HT-29 (cell line): ENCODE data around the gene ARFGAP2. TPM values are rescaled to one million over a fixed set of nuclear protein-coding genes. Genes with fewer than 3 reads are reported as not detected.
A peak's percentile ranks its signal among the peaks of the same experiment; 100 is the strongest.

ENCODE experiments used
- DNase-seq: peaks from one replicate; pipeline ENCODE4 v3.0.0-alpha.2; 2015; ENCODE audit warnings: low spot score
- total RNA-seq: library from RNA; depleted of rRNA; stranded (reverse); fragments of >200 nt; shearing (Covaris generic); gene quantifications from 2 replicates; pipeline ENCODE4 v1.2.3, GENCODE V29; 2014

ARFGAP2 gene
- total RNA-seq, 1 experiment from 2014 or later = 181 TPM

DNA sequence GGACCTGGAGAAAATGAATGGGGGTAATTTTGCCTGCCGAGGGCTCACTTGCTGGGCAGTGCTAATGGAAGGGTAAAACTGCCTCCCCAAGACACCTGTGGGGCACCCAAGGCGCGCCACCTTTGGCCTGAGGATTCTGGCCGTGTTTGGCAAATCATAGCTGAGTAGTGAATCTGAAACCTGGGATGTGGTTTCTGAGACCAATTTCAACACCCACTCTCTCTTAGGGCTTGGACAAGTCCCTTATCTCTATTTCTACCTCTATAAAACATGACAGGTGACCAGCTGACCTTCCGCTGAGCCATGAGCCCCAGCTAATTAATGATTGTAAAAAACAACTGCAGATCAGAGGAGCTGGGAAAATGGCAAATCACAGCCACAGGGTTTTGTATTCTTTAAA lies 11.0 kb upstream of the ARFGAP2 start:
- DNase-seq = peak; percentile 21

DNA sequence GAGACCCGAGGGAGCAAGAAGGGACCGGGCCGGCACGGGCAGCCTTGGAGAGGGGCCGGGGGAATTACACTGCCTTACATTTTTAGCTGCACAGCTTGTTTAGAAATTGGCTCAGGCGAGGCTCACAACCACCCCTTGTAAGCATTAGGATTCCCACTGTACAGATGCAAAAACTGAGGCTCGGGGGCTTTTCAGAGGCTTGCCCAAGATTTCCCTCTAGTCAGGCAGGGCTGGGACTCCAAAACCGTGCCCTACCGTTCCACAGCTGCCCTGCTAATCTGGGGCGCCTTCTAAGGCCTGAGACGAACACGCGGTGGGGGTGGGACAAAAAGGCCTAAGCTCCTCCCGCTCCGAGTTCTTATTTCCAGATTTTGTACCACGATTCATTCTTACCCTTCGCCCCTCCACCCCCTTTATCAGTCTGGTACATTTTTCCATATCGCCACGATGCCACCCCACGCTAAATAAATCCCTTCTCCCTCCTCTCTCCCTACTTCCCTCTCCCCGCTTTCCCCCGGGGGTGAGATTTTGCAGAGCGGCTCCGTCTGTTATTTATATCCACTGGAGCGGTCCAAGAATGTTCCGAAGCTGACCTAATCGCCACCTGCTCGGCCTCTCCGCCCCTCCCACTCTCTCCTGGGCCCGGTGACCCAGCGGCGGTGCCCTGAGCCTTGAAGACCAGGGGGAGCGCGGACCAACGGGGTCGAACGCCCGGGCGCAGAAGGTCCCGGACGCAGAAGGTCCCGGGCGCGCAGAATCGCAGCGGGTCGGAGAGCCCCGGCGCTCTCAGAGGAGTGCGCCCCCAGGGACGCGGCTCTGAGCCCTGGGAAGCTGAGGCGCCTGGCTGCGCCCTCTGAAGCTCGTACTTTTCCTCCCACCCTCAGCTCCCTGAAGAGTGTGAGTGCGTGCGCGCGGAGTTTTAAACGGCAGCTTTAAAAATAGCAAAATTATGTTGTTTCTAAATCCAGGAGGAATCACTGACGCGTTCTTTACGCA lies 10.3 kb upstream of the ARFGAP2 start:
- no peak for DNase-seq

DNA sequence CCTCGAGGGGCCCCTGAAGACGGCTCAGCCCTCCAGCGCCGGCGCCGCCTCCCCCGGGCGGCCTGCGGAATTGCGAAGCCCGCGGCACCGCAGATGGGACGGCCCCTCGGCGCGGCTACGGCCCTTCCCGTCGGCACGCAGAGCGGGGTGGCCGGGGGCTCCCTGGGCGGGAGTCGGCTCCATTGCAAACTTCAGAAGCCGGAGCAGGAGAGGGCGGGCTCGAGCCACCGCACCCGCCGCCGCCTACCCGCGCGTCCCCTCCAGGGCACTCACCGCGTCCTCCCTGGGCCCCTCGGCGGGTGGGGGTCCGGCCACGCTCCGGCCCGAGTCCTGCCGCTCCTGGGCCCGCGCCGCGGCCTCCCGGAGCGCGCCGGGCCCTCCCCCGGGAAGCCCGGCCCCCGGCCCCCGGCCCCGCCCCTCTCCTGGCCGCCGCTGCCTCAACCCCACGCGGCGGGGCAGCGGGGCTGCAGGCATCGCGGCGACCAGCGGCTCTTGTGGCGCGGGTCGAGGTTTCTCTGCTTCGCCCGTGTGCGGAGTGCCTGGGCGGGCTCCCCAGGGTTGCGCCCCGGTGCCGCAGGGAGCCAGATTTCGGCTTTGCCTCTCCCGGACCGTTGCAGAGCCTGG lies 9.5 kb upstream of the ARFGAP2 start, which contains the start of gene PACSIN3:
TSS of gene PACSIN3 (minus strand) at position 359 of the 624 bp plus-strand sequence. CDS start 3,707 bp downstream, outside the sequence.
- DNase-seq = no peak

DNA sequence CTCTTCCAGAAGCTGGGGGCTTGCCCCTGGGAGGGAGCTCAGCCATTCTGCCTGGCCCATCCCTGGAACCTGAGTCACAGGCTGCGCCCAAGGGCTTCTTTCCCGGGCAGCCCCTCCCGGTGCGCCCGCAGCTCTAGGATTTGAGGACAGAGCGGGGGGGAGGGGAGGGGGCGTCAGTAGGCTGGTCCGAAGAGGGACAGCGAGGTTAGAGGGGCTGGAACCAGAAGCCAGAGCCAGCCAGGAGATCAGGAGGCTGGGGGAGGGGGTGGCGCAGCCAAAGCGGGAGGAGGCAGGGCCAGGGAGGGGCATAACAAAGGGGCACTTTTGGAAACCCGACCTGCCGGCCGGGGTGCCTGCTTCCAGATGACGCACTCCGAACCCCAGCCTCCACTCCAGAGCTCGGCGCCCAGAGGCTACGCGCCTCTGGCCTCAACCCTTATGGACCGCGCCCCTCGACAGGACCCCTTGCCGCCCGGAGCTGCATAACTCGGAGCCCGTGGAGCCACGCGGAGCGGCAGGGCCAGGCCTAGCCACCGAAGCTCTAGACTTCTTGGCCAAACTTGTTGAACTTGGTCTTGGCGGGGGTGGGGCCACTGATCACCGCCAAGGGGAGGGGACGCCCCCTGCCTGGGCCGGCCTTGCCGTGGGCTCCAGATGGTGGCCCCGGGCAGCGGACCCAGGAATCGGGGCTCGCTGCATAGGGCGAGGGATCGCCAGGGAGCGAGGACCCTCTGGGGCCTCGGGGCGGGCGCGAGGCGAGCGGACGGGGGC lies 8.8 kb upstream of the ARFGAP2 start:
- no peak for DNase-seq

DNA sequence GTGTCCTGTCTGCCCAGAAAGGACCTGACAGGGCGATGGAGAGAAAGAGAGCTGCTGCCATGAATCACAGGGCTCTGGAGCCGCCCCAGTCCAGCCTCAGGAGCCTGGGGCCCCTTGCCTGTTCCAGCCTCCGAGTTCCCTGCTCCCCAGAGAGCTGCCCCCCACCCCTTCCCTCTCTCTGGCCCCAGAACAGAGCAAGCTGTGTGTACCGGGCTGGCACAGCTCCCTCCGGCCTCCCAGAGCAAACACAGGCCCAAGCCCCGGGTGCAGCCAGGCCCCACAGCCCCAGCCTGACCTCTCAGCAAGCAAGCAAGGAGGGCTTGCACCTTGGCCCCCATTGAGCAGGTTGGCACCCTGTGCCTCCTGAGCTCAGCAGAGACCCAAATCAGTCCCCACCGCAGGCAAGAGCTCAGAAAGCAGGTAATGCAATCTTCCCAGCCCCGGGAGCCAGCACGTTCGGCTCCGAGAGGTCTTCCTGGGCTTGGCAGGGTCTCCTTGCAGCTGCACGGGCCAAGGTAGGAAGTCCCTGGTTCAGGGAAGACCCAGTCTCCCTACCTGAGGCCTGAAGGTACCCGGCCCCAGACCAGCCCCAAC lies 8.1 kb upstream of the ARFGAP2 start:
- no peak for DNase-seq

DNA sequence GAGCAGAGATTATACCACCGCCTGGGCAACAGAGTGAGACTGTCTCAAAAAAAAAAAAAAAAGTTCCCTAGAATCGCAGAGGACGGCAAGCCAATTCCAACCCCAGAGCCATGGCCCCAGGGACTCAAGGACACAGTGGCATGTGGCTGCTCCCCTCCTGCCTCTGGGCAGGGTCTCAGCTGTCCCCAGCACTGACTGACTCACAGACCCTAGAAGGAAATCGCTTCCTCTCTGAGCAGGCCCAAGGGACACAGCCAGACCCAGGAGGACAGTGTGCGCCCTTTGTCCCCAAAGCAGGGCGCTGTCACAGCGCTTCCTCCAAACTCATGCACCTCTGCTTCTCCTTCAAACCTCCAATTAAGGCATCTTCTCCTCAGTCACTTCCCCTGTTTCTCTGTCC lies 7.3 kb upstream of the ARFGAP2 start:
- DNase-seq = no peak

DNA sequence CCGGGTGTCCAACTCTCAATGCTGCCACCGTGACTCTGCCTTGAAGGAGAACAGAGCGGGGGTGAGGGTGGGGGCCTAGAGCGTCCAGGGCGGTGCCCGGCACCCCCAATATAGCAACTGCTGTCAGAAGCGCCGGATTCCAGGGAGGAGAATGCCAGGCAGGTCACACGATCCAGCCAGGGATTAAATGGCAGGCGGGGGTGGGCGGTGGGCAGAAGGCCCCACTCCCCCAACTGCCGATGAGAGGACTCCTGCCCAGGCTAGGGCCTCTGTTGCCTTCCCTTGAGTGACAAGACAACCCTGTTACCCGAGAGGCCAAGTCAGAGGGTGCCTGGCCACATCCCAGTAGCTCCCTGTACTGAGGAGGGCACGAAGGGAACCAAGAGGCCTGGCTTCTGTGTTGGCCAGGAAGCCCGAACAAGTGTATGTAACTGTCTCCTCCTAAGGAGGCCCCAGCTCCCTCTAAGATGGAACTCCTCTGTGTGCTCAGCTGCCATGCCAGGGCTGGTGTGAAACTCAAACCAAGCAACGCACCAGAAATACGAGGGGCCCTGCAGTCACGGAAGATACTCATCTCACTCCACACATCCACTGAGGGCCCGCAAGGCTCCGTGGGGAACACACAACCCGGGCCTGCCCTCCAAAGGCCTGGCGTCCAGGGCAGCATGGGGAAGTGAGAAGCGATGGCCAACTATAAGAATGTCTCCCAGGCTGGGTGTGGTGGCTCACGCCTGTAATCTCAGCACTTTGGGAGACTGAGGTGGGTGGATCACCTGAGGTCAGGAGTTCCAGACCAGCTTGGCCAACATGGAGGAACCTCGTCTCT lies 6.6 kb upstream of the ARFGAP2 start:
- DNase-seq = no peak

DNA sequence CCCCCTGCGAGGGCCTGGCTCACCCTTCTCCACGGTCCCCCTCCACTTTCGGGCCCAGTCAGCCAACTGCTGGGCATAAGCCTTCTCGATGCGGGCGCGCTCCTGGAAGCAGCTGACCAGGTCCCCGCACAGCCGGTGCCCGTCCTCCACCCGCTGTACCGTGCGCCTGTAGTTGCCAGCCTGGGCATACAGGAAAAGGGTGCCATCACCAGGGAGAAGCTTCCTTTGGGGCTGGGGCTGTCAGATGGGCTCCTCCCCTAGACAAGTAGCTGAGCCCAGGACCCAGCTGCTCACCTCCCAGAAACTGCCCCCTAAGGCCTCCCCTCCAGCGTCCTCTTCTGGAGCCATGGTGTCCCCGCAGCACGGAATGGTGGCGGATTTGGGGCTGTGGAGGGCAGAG lies 5.7 kb upstream of the ARFGAP2 start:
- DNase-seq = no peak

DNA sequence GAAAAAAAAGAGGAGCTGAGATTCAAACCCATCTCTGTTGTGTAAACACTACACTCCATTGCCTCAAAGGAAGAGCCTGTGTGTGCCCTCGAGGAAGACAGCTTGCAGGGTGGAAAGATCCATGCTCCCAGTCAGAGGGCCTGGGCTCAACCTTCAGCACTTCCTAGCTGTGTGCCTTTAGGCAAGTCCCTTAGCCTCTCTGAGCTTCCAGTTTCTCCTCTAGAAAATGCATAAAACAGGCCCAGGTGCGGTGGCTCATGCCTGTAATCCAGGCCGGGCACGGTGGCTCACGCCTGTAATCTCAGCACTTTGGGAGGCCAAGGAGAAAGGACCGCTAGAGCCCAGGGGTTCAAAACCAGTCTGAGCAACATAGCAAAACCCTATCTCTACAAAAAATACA lies 4.6 kb upstream of the ARFGAP2 start:
- DNase-seq = no peak

DNA sequence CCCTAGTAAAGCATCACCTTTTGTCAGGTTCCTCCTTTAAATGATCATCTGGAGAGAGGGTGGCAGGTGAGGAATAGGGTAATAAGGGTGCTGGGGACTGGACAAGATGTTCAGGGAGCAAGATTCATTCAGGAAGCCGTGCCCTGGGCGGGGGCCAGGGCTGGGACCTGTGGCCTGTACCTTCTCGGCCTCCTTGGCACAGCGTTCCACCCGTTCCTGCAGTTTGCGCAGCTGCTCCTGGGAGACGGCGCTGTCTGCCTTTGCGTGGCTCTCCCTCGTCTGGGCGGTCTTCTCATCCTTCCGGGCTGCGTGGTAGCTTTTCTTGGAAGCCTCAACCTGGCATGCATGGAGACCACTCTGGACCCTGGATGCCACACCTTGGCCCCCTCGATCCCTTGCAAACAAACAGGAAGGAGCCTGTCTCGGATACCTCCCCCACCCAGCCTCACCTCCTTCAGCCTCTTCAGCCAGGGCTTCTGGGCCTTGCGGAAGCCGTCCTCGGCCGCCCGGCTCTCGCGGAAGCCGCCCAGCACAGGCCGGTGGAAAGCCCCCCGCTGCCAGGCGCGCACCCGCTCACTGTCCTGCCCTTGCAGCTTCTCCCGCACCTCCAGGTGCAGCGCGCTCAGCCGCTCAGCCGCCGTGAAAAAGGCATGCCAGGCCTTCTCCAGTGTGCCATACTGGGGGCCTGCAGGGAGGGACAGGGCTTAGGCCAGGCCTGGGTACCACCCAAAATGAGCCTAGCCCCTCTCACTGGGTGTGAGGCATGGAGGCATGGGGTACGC lies 3.5 kb upstream of the ARFGAP2 start:
- DNase-seq = no peak

DNA sequence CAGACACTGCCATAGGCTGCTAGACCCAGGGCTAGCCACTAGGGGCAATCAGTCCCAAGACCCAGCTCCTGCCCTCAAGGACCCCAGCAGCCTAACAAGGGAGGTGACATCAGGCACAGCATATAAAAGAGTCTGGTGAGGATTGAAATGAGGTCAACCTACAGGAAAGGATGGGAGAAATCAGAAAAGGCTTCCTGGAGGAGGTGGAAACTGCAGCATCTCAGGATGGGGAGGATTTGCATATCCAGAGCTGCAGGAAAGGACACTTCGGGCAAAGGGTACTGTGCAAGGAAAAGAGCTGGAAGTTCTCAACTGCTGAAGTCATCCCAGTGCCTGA lies 2.9 kb upstream of the ARFGAP2 start:
- DNase-seq = peak; percentile 75

DNA sequence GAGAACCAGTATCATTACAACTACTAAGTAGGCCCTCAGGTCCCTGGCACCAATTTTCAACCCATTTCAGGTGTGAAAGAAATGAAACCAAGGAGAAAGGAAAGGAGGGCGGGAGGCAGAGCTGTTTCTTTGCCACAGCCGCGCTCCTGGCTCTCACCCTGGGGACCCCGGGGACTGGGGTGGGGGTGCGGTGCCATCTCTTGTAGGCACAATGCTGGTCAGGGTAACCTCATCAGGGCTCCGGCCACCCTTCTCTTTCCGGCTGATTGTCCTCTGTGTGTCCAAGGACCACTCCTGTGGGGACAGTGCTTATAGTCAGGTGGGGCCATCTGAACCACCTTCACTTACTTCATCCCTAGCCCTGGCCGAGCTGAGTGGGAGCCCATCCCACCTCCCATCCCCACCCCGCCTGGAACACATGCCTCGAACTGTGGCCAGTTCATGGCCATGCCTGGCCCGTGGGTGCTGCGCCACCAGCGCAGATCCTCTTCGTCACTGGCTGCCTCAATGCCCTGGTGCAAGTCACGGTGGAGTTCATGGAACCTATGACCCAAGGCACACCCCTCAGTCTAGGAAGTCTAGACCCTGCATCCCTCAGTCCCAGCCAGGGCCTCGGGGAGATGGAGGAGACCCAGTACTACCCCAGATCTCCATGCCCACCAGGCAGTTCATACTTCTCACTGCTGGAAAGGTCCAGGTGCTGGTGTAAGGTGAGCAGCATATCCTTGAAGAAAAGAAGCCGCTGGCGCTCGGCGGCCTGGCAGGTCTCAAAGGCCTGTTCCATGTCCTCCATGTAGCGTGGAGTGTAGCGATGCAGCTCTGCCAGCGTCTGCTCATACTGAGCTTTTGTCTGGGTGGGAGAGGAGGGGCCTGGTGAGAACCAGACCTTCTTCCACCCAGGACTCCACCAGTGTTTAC lies 2.3 kb upstream of the ARFGAP2 start:
- DNase-seq = no peak

DNA sequence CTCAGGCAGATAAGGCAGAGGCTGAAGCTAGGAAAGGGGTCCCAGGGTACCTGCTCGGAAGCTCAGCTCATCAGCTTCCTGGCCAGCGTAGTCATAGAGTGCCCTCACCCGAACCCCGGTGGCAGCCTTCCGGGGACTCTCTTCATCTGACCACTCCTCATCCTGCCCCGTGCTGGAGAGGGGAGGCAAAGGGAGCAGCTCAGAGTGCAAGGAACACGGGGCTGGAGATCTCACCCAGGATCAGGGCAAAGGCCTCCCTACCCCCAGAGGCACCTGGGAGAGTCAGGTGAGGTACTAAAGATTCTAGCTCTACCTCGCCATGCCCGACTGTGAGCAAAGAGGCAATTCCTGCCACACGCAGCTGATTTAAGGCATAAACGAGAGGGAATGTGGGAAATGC lies 1.6 kb upstream of the ARFGAP2 start:
- no peak for DNase-seq

DNA sequence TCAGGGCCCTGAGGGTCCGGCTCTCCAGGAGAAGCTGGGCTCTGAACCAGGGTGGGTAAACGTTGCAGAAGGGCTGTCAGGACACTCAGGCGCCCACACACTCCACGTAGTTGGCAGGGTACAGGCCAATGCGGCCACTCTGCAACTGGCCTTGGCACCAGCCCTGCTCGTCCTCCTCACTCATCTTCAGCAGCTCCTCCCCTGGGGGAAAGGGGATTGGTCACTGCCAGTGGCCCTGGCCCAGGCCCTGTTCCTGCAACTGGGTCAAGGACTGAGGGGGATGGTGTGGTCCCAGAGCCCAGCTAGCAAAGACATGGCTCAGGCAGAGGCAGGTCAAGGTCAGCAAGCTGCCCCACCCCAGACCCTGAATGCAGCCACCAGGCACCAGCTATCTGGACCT lies 1.2 kb upstream of the ARFGAP2 start:
- DNase-seq = no peak

DNA sequence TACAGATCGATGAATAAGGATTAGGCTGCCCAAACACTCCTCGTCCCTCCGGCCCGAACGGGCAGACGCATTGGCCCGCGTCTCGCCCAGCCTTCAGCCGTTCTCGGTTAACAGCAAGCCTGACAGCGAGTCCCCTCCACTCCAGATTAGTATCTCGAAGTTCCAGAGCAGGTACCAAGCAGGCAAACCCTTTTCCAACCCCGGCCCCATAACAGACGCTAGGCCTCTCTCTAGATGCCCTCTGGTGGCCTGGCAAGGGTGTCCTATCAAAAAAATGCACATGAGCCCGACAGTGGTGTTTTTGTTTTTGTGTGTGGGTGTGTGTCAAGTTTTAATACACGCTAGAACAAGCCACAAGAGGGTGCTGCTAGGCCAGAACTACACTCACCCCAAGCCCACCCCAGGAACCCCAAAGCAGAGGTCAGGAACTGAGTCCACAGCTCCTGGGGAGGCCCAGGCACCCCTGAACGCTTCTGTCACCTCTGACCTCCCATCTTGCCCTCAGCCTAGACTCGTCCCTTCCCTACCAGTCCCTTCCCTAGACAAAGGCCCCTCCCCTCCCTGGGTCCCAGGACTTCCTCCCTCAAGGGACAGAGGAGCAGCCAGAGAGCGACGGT lies 658 bp upstream of the ARFGAP2 start:
- DNase-seq = peak; percentile 91

DNA sequence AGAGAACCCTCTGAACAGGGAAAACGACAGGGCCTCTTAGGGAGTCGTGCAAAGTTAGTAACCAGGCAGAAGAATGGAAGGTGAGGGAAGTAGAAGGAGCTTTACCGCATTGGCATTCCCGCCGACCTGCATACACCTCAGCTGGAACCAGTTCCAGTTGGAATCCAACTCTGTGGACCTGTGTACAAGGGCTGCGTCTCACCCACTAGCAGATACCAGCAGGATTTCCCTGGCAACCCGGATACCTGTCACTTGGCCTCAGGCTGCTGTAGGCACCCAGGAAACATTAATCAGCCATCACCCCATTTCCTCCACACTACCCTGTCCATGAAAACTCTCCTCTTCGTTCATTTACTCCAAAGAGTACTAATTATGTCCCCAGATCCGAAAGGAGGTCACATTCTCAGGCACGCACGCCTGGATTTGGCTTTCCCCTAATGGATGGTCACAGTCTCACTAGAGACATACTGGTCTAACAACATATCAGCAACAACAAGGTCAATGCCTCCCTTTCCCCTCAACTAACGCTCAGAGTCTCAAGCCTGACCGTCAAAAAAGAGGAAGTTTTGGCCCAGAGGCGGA lies 842 bp downstream of the ARFGAP2 start:
- no peak for DNase-seq

DNA sequence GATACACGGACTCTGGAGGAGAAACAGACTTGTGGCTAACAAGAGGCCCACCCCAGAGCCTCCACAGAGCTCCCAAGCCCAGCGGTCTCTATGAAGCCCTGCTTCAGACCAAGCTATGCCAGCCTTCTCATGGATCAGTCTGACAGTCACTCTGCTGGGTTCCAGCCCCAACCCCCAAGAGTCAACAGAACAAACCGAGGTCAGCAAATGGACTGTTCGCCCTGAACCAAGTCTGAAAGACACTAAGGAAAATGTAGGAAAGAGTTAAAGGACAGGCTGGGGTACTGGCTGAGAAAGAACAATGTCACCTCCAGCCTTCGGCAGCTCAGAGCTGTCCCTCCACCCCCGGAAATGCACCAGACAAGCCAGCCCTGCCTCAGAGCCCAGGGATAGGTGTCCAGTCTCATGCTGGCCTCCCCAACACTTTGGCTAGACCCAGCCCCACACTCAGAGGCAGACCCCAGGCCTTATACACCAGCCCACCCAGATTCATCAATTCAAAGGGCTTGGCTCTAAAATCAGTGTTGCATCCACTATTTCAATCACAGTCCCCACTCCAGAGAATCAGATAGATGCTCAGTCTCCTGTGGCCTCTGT lies 3.8 kb downstream of the ARFGAP2 start:
- DNase-seq = no peak

DNA sequence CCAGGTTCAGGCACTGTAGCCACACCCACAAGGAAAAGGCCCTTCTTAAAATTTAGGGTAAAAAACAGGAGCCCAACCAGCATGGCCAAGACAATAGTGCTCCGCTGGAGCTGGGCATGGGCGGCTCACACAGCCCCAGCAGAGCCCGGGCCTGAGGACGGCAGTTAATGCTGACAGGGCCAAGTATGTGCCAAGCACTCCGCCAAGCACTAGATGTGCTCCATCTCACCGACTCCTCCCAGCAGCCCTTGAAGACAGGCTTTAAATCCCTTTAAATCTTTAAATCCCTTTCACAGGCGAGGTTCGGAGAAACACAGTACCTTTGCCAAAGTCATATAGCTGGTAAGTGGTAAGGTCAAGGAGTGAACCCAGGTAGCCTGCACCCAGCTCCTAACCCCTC lies 4.8 kb downstream of the ARFGAP2 start:
- DNase-seq = no peak
